Activated CD8-positive, alpha-beta memory T cell treated with anti-CD3 and anti-CD28 coated beads, Interleukin-2, amount 50 U/mL, for 48 hours (primary cell): Measurements from ENCODE around the gene DHCR7.
A peak's percentile ranks its signal among the peaks of the same experiment; 100 is the strongest.

Experiments
- DNase-seq: peaks from one replicate; pipeline ENCODE4 v3.0.0-alpha.2; 2020

The DHCR7 gene

DNA sequence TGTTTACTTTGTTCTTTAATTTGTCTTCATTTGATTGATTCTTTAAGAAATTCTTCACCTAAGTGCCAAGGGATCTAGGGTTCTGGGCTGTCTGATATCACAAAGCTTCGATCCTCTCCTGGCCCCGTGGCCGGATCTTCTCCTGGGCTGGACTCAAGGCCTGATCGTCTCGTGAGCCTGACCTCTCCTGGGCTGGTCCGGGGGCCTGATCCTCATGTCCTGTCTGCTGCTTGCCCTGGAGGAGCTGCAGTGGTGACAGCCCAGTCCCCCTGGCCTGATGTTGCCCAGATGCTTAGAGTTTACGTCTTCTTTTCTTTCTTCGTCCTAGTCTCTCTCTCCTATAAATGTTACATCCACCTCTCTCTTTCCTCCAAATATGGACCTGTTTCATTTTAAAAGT, 8.1 kb upstream of the DHCR7 start:
- DNase-seq = no peak

DNA sequence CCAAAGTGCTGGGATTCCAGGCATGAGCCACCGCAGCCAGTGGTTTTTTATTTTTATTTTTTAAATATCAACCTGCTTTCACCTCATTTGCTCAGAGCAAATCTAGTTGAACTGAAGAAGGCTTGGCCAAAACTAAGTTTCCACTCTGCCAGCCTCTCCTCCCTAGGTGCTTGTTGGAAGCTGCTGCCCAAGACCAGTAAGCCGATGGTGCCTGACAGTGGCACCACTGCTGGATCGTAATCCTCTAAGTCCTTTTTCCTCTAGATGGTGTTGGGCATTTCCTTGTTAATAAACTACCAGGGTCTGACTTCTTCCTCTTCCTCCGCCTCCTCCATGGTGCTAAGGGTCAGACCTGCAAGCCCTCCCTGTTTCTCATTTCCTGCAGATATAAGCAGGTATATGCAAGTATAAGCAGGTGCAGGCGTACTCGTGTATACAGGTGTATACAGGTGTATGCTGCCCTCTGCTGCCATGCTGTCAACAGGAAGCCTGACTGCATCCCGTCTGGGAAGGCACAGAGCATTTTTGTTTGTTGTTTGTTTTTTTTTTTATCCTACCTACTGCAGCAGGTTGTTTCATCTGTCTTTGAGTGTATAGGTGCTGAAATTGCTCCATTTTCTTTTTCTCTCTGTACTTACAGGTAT, 6.4 kb upstream of the DHCR7 start:
- DNase-seq = no peak

DNA sequence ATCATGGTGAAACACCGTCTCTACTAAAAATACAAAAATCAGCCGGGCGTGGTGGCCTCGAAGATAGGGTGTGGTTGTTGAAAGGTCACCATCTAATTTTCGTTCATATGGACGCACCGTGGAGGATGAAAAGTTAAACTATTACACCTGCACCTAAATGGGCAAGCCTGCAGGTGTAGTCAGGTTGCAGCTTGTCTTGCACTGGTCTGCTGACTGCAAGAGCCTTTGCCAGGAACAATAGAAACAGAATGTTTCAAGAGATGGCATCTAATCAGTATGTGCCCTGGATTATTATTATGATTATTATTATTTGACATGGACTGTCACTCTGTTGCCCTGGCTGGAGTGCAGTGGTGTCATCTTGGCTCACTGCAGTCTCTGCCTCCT, 5.7 kb upstream of the DHCR7 start:
- no peak for DNase-seq

DNA sequence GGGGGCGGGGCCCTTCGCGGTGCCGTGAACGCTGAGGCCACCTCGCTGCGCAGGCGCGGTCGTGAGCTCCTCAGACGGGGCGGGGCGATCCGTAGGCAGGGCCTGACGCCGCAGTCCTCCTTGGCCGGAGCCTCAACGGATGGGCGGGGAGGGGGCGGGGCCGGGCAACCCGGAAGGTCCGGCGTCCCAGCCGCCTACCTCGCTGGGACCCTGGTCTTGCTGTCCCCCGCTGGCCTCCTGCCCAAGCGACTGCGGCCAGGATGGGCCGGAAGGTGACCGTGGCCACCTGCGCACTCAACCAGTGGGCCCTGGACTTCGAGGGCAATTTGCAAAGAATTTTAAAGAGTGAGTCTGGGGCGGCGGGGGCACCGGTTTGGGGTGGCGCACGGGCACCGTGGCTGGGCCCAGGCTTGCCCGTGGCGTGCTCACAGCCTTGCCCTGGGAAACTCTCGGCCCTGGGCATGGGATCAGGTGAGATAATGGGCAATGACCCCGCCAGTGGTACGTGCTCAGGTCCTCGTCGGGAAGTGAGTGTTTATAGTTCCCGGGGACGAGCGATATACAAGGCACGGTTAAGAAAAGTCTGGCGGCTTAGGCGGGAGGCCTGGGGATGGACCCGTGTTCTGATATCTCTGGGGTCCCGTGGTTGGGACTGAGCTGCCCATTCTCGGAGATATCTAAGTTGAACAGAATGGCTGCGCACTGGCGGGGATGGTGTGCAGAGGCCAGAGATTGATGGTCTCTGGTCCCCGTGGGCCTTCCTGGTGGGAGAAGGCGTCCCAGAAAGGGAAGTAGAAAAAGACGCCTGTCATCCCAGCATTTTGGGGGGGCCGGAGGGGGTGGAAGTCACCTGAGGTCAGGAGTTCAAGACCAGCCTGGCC, 5.1 kb upstream of the DHCR7 start, which contains the start of gene NADSYN1:
Gene NADSYN1, plus strand, starts transcription at position 167 of the 881 bp plus-strand sequence. Its CDS starts 94 bp downstream, at position 261.
- peak; percentile 94 for DNase-seq

DNA sequence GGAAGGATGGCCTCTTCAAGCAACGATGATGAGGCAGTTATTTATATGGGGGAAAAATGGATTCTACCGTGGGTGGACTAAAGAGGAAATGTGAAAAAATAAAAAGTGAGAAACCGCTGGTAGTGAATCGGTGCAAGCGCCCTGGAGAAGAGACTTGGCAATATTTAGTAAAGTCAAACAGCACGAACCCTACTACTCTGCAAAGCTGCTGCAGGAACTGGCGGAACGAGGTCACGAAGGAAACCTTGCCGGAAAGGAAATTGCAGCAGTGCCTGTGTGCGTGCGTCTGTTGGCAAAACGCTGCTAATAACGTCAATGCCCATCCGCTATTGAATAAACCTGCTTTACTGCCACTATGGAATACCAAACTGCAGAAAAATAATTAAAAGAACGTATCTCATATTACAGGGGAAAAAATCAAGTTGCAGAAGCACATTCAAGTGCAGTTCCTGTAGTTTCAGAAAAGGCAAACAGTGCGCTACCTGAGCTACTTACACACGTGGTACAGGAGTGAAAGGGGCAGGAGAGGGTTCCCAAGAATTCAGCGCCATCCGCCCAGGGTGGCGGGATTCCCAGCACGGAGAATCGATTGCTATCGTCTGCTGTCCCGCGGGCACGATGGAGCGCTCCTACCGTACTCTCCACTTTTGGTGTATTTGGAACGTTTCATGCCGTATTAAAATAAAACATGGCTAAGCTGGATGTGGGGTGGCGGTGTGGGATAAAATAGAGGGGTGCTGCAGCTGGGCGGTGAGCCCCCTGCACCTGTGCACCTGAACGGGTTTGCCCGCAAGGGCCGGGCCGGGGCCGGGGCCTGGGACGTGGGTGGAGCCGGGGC, 4.2 kb upstream of the DHCR7 start:
- DNase-seq = peak; percentile 61

DNA sequence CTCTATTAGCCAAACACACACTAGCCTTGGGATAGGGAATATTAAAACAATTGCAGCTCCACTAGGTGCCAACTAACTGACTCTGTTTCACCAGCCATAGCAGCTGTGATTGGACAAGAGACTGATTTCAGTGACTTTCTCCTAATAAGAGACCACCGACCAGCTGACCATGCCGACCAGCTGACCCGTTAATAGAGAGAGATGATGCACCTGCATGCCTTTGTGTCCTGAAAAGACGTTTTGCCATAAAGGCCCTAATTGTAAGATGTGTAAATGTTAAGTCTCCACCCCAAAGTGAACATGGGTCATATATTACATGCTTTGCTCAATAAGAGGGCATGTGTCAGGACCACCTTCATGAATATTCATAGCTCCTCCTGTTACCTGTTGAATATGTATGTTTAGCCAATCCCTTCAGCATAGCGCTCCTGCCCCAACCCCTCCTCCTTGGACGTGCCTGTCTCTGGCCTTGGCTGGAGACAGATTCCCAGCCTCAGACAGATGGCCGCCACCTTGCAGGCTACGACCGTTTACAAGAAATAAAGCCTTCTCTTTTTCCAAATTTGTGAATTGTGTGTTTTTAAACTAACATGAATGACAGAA, 3.5 kb upstream of the DHCR7 start:
- no peak for DNase-seq

DNA sequence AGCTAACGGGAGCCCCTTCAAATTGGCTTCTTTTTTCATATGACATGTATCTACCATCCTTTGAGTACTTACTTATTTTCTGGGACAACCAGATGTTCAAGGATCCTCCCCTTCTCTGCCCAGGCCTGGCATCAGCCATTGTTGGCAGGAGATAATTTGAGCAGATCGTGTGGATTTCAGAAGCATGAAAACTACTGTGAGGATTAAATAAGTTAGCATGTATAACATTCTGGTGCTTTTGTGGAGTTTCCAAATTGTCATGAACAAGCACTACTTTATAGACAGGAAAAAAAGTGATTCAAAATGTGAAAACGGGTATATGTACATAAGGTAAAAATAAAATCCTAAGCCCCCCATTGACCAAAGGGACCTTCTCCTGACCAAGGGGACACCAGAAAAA, 2.7 kb upstream of the DHCR7 start:
- DNase-seq = no peak

DNA sequence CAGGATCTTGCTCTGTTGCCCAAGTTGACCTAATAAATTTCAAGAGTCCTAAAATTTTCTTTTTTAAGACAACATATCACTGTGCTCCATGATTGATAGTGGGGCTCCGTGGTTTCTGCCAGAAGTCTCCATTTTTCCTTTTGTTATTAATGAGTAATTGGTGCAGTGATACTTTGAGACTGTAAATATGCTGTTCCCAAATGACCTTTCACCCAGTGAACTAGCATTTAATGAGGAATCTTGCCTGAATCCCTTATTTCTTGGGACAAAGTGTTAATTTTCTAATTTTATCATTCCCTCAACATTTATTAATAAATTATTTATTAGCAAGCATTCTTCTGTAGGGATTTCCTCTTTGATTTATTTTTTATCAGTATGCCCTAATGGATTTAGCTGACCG, 2.3 kb upstream of the DHCR7 start:
- DNase-seq = no peak

DNA sequence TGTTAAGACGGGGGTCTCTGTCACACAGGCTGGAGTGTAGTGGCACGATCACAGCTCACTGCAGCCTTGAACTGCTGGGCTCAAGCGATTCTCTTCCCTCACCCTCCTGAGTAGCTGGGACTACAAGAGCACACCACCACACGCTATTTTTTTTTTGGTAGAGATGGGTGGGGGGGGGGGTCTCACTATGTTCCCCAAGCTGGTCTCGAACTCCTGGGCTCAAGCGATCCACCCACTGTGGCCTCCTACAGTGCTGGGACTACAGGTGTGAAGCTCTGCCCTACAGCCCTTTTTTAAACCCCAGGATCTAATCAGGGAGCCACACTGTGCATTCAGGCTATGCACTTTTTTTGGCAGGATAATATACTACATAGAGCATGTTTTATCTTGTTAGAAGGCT, 1.4 kb upstream of the DHCR7 start:
- no peak for DNase-seq

DNA sequence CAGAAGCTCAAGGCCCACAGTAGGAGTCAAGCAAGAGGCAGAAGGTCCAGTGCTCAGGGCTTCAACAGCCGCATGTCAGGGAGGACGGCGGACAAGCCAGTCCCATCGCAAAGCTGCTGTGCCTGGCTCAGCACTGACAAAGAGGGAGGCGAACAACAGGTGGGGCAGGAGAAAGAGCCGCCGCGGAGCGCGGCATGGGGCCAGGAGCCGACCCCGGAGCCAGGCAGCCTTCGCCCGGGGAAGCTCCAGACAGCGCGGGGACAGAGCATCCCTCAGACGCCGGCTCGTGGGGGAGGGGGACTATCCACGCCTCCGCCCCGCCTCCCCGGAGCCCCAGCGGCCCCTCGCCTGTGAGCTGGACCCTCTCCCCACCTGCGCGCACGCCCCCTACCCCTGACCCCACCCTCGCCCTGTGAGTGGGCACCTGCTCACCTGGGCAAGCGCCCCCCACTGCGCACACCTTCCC, 369 bp downstream of the DHCR7 start:
- peak; percentile 70 for DNase-seq

DNA sequence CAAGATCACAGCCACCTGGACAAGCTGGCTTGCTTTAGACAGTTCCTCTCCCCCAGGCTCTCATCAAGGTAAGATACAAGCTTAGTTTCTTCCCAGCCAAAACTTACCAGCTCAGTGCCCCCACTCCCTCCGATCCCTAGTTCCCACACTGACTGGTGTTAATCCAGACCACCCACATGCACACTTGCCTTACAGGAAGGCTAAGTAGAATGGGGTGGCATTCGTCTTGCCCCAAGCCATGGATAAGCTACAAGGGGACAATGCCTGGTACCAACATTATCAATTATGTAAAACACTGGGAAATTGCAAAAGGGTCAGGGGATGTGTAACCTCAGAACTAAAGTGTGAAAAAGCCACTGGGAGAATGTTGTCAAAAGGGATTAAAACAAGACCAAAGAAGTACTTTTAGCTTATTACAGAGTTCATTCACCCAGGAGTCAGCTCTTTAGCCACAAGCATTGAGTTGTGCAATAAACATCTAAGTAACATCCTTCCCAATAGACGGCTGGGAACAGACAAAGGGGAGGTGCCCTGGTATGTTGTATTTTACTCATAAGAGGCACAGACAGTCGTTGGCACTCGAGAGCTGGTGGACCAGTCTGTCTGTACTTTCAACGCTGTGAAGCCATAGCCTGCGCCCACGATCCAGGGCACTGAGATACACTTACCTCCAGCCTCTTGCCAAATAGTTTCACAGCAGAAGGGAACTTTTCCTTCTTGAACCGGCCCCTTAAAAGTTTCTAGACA, 1.1 kb downstream of the DHCR7 start:
- DNase-seq = no peak

DNA sequence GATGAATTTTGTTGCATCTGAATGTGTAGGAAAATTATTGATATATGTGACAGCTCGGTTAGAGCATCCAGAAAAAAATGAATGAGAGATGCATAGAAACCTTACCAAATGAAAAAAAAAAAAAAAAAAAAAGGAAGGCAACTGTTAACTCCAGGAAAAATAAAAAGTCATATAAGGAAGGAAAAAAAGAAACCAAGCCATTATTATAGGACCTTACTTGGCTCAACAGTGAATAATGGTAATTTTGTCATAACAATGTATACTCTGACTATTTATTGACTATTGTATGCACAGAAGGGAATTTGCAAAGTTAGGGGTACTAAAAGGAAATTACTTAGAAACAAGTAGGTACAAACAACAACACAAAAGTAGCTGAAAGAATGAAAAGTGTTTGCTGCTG, 2.0 kb downstream of the DHCR7 start:
- no peak for DNase-seq

DNA sequence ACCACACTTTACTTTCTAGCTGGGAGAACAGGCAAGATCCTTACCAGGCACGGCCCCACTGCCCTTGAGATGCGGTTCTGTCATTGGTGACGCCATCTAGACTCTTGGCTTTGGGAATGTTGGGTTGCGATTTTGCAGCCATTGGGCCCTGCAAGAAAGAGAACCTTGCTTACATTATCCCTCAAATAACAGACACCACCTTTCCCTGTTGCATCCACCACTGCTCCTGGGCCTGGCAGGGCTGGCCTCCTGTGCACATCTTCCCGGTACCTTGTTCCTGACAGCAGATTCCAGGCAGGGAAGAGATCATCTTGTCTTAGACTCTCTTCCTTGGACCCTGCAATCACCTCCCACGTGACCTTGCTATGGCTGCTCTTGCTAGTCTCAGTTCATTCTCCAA, 3.4 kb downstream of the DHCR7 start:
- DNase-seq = no peak

DNA sequence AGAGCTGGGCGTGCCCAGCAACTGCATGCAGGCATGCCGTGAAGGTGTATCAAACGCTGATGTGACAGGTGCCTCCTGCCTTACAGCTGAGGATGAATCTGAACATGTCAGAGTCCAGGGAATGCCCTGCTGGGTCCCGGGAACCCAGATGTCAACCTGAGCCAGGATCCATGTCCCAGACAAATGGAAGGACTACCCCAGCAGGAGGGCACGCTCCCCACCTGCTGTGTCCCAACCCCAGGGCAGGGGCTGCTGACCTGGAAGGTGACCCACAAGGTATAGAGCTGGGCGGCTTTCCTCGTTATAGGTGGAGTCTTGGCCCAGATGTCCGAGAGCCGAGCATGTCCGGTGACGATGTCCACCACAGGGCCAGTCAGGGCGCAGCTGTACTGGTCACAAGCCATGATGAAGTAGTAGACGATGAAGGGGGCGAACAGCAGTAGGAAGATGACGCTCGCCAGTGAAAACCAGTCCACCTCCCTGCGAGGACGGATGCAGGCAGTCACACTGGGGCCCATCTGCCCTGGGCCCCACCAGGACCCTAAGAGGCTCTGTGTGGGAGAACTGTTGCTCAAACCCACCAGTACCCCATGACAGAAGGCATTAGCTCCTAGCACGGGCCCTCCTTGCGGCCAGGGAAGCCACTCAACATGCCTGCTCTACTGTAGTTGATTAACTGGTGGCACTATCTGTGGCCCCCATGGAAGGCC, 4.3 kb downstream of the DHCR7 start:
- no peak for DNase-seq

DNA sequence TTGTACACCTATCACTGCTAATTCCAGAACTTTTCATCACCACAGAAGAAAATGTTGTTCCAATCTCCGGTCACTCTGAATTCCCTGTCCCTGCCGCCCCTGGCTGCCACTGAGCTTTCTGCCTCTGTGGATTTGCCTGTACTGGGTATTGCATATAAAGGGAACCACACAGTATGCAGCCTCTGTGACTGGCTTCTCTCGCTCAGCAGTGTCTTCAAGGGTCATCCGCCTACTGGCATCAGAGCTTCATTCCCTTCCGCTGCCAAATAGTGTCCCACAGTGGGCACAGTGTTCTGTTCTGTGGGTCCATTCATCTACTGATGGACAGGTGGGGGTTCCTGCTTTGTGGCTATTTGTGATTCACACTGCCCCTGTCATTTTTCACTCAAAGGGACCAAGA, 5.3 kb downstream of the DHCR7 start:
- DNase-seq = no peak

DNA sequence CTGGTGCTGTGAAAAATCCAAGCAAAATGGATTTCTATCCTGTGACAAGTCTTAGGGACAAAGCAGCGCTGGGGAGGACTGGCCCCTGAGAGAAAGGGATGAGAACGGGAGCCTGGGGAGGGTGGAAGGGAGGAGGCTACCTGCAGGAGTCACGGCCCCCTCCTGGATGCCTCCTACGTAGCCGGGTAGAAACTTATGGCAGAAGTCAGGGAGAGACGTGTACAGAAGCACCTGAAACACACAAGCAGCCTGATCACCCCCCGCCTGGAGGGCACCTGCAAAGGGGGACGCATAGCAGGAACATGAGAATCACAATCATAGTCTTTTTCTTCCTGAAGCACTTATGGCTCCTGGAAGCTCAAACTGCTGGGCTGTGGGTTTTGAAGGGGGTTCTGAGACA, 6.1 kb downstream of the DHCR7 start:
- DNase-seq = no peak

DNA sequence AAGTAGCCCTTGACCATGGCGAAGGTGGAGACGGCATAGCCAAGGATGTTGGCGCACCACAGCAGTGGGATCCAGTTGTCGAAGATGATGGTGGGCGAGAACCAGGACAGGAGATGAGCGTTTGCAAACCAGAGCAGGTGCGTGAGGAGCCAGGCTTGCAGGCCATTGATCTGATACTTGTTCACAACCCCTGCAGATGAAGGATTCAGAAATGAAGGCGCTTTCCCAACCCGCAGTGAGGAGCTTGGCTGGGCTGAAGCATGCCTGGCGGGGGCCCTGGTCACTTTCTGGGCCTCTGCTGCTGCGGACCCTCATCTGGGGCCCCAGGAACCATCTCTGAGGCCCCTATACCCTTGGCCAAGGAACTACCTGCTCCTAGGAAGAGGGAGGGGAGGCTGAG, 6.9 kb downstream of the DHCR7 start:
- DNase-seq = no peak

DNA sequence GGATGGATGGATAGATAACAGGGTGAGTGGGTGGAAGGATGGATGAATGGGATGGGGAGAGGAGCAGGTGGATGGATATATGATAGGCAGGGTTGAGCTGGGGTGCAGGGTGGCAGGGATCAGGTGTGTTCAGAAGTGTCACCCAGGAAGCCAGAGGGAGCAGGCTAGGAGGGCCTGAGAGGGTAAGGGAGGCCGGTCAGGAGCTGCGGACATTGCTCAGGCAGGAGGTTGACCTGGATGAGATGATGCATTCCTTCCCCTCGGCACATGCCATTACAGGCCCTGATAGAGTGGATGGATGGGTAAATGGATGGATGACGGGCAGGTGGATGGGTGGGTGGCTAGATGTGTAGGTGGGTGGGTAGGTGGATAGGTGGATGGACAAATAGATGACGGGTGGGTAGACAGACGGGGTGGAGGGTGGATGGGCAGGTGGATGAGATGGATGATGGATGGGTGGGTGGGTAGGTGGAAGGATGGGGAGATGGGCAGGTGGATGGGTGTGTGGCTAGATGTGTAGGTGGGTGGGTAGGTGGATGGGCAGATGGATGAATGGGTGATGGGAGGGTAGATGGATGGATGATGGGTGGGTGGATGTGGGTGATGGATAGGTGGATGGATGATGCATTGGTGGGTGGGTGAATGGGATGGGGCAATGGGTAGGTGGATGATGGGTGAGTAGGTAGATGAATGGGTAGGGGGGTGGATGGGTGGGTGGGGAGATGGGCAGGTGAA, 8.0 kb downstream of the DHCR7 start:
- no peak for DNase-seq

DNA sequence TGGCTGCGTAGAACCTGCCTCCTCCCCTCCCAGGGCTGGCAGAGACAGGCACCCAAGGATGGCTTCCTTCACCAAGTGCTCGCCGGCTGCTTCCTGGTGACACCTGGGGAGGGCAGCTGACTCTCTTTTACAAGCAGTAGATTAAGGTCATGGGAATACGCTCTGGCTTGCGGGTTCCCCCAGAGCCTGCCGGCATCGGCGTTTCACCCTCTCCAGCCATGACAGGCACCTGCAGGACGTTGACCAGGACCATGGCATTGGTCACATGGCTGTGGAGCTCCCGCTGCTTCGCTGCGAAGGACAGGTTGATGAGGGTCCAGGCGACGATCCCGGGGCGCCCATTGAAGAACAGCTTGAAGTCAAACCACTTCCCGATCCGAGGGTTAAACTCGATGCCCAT, 9.5 kb downstream of the DHCR7 start:
- no peak for DNase-seq

DNA sequence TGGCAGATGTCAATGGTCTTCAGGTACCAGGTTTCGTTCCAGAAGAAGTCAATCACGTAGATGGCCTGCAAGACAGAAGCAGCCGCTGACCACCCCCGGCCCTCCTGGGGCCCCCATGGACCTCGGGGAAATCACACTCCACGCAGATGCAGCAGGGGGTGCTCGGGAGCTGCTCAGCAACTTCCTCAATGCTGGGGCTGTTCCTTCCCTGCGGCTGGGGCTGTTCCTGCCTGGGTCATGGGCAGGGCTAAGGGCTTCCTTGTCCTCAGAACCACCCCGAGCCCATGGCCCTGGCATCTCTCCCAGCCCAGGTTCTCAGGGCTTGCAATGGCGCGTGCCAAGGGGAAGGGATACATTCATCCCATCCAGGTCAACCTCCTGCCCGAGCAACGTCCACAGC, 10.3 kb downstream of the DHCR7 start:
- no peak for DNase-seq

DNA sequence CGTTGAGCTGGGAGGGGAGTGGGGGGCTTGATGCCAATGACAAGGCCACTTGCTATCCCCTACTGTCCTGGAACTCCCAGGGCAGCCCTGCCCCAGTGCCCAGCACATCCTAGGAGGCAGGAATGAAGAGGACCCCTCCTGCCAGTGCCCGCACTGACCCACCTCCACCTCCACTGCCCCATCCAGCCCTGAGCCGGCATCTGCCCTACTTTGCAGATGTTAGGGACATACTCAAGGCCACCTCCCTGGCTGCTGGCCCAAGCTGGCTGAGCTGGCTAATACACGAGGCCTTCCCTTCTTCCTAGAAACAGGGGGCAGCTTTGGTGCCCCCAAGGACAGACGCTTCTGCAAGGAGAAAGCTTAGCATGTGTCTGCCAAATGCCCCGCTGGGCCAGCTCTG, 10.8 kb downstream of the DHCR7 start:
- no peak for DNase-seq
